K562 (cell line): ENCODE results near the gene FAM118B. TPM values are rescaled to one million over a fixed set of nuclear protein-coding genes. Genes with fewer than 3 reads are reported as not detected.

Experiments
- ATAC-seq: fragments of 200-7000 bp; cut with Tn5 transposase; 3 replicates; pipeline ENCODE4 v1.9.1; 2020; ENCODE audit warnings: moderate library complexity
- BruUV-seq: library from RNA; stranded (reverse); fragments of 400-500 nt; replicated peaks from 2 replicates; lab custom pipeline; 2021; lab: Mats Ljungman, UMichigan
- CTCF ChIA-PET: fragments of 300-600 bp; formaldehyde crosslinking; extraction: SDS; loops from one replicate; lab custom pipeline; 2021; ENCODE audit warnings: low intra/inter-chr PET ratio; lab: Yijun Ruan, JAX
- POLR2A ChIA-PET: fragments of 300-600, 350-650 bp; sonication (Branson Sonifier 250); formaldehyde crosslinking; extraction: SDS; loops from one replicate; lab custom pipeline; 2021; ENCODE audit warnings: antibody characterized with exemption, inconsistent platforms; lab: Yijun Ruan, JAX
- DNase-seq, 4 experiments: peaks; one replicate each; pipeline versions ENCODE4 v3.0.0 to v3.0.0-alpha.2; 2011 to 2018; ENCODE audit warnings: low spot score in 3 of 4, mixed read lengths in 3 of 4; ENCODE audit errors: extremely low read depth in 1 of 4
- FAIRE-seq: peaks from 2 replicates; lab custom pipeline; 2011; peaks lifted over from hg19 to GRCh38; lab: Jason Lieb, UNC
- H2AFZ ChIP-seq: 2 replicates; pipeline ENCODE4 v1.6.0; 2011; ENCODE audit warnings: low read depth, low read length, control low read depth, inconsistent platforms
- H3K27ac ChIP-seq: fragments of 200-600 bp; 3 replicates; pipeline ENCODE4 v1.8.0; 2011; ENCODE audit warnings: low read depth, mild to moderate bottlenecking, control low read depth, inconsistent platforms, low read length, moderate library complexity, mixed read lengths; ENCODE audit errors: extremely low read depth
- H3K27me3 ChIP-seq, 2 experiments: fragments of 300-600 bp in 1 of 2; 2 replicates in 1 of 2; 3 replicates in 1 of 2; pipeline versions ENCODE4 v1.6.0 to v1.8.0; 2011; ENCODE audit warnings: inconsistent platforms in 2 of 2, low read length in 2 of 2, mild to moderate bottlenecking in 1 of 2, mixed read lengths in 1 of 2, moderate library complexity in 1 of 2; ENCODE audit not compliant: control insufficient read depth in 2 of 2, insufficient read depth in 2 of 2
- H3K36me3 ChIP-seq: fragments of 300-600 bp; 3 replicates; pipeline ENCODE4 v1.8.0; 2011; ENCODE audit warnings: mild to moderate bottlenecking, low read length, inconsistent platforms; ENCODE audit not compliant: control insufficient read depth, insufficient read depth
- H3K4me1 ChIP-seq, 2 experiments: fragments of 200-600 bp in 1 of 2; replicated peaks in 1 of 2; 2 replicates in 1 of 2; 3 replicates in 1 of 2; pipeline versions ENCODE4 v1.5.1 to v1.8.0; 2011; ENCODE audit warnings: inconsistent platforms in 2 of 2, low read length in 2 of 2, mild to moderate bottlenecking in 1 of 2, mixed read lengths in 1 of 2, moderate library complexity in 1 of 2; ENCODE audit not compliant: control insufficient read depth in 2 of 2, insufficient read depth in 2 of 2
- H3K4me2 ChIP-seq: 2 replicates; pipeline ENCODE4 v1.6.1; 2011; ENCODE audit warnings: low read length, control low read depth, inconsistent platforms, mixed read lengths; ENCODE audit not compliant: insufficient read depth
- H3K4me3 ChIP-seq: fragments of 200-600 bp; sonication (generic), shearing (Covaris generic); 2 replicates; pipeline ENCODE4 v1.5.1; 2016; ENCODE audit warnings: control low read depth, inconsistent platforms
- H3K79me2 ChIP-seq: fragments of 200-600 bp; 3 replicates; pipeline ENCODE4 v1.8.0; 2011; ENCODE audit warnings: low read length, inconsistent platforms; ENCODE audit not compliant: control insufficient read depth, insufficient read depth
- H3K9ac ChIP-seq, 2 experiments: 2 replicates each; pipeline versions ENCODE4 v1.6.0 to v1.6.1; 2011; ENCODE audit warnings: low read depth in 2 of 2, low read length in 2 of 2, control low read depth in 1 of 2, inconsistent platforms in 1 of 2, mild to moderate bottlenecking in 1 of 2, mixed read lengths in 1 of 2; ENCODE audit not compliant: insufficient read depth in 1 of 2
- H3K9me1 ChIP-seq: one replicate; pipeline ENCODE4 v1.6.0; 2011; ENCODE audit warnings: inconsistent platforms, mild to moderate bottlenecking, low read length, moderate library complexity; ENCODE audit not compliant: control insufficient read depth, insufficient read depth
- H3K9me3 ChIP-seq: replicated peaks from 2 replicates; pipeline ENCODE4 v1.5.1; 2011; ENCODE audit warnings: low read depth, low read length, inconsistent platforms; ENCODE audit not compliant: control insufficient read depth, insufficient read depth
- H4K20me1 ChIP-seq: replicated peaks from 2 replicates; pipeline ENCODE4 v1.6.1; 2011; ENCODE audit warnings: low read length, inconsistent platforms, mixed read lengths; ENCODE audit not compliant: control insufficient read depth, insufficient read depth
- CUX1 ChIP-seq: fragments of 200-800 bp; sonication (Bioruptor generic); IDR thresholded peaks from 2 replicates; pipeline ENCODE4 v1.6.1; 2016; ENCODE audit warnings: missing genetic modification characterization, missing compliant biosample characterization
- GABPA ChIP-seq: fragments of 200-800 bp; sonication (Bioruptor generic); conservative IDR thresholded peaks from 2 replicates; pipeline ENCODE4 v1.6.1; 2016; ENCODE audit warnings: low read depth, missing genetic modification characterization, missing compliant biosample characterization
- GATAD2B ChIP-seq: fragments of 450-650 bp; IDR thresholded peaks from 2 replicates; pipeline ENCODE4 v1.6.1; 2017; ENCODE audit warnings: mild to moderate bottlenecking, borderline replicate concordance
- HES1 ChIP-seq: fragments of 450-650 bp; IDR thresholded peaks from 2 replicates; pipeline ENCODE4 v1.6.1; 2016; ENCODE audit warnings: low read depth, mild to moderate bottlenecking, moderate library complexity
- NR0B1 ChIP-seq: fragments of 450-650 bp; IDR thresholded peaks from one replicate; pipeline ENCODE4 v1.6.1; 2018; ENCODE audit warnings: mild to moderate bottlenecking, moderate library complexity; ENCODE audit not compliant: partially characterized antibody
- NR2C1 ChIP-seq, 2 experiments: fragments of 450-650 bp; IDR thresholded peaks; 2 replicates each; pipeline ENCODE4 v1.6.1; 2017; ENCODE audit warnings: mild to moderate bottlenecking in 2 of 2, antibody characterized with exemption in 1 of 2, inconsistent platforms in 1 of 2, missing compliant biosample characterization in 1 of 2, missing genetic modification characterization in 1 of 2
- NR2C2 ChIP-seq, 2 experiments: fragments of 200-800 bp in 1 of 2; sonication (Bioruptor generic) in 1 of 2; sonication (generic) in 1 of 2; formaldehyde crosslinking in 1 of 2; IDR thresholded peaks; 2 replicates each; pipeline versions ENCODE4 v1.6.1 to v1.8.0; 2016 to 2022; ENCODE audit warnings: mild to moderate bottlenecking in 1 of 2, missing compliant biosample characterization in 1 of 2, missing genetic modification characterization in 1 of 2, missing genetic modification reagents in 1 of 2
- TAF9B ChIP-seq: fragments of 450-650 bp; IDR thresholded peaks from 2 replicates; pipeline ENCODE4 v1.6.1; 2018; ENCODE audit warnings: mild to moderate bottlenecking; ENCODE audit not compliant: partially characterized antibody
- YBX1 ChIP-seq: fragments of 450-650 bp; IDR thresholded peaks from 2 replicates; pipeline ENCODE4 v1.7.1; 2016; ENCODE audit warnings: mild to moderate bottlenecking
- ZNF184 ChIP-seq: sonication (generic); formaldehyde crosslinking; IDR thresholded peaks from 2 replicates; pipeline ENCODE4 v1.5.0; 2020; ENCODE audit warnings: missing genetic modification reagents
- ZNF197 ChIP-seq: fragments of 200-800 bp; sonication (Bioruptor generic); IDR thresholded peaks from 2 replicates; pipeline ENCODE4 v1.6.1; 2016; ENCODE audit warnings: low read depth, missing genetic modification characterization, missing compliant biosample characterization
- ZNF23 ChIP-seq: fragments of 250-450 bp; sonication (Bioruptor Pico); IDR thresholded peaks from 2 replicates; pipeline ENCODE4 v1.4.0; 2020; ENCODE audit warnings: mild to moderate bottlenecking
- ZNF324 ChIP-seq: fragments of 250-450 bp; sonication (Bioruptor Pico); IDR thresholded peaks from 2 replicates; pipeline ENCODE4 v1.4.0; 2020; ENCODE audit warnings: mild to moderate bottlenecking
- ZNF41 ChIP-seq: fragments of 250-450 bp; sonication (Bioruptor Pico); conservative IDR thresholded peaks from 2 replicates; pipeline ENCODE4 v1.4.0; 2020; ENCODE audit warnings: mild to moderate bottlenecking
- ZNF780A ChIP-seq: fragments of 250-450 bp; sonication (Bioruptor Pico); IDR thresholded peaks from 2 replicates; pipeline ENCODE4 v1.5.0; 2021; ENCODE audit warnings: mild to moderate bottlenecking
- WGBS: fragments of 100-300 bp; shearing (Covaris generic); methylation state at CpG from one replicate; pipeline ENCODE4 v1.1.6; 2016; ENCODE audit warnings: low coverage, mixed read lengths; ENCODE audit not compliant: insufficient coverage; ENCODE audit errors: missing lambda C conversion rate; 5-methylcytosine and 5-hydroxymethylcytosine counted together
- in situ Hi-C: fragments of 300-500 bp; cut with MboI; formaldehyde crosslinking; loops from 4 replicates; pipeline ENCODE4 v1.15.0; 2018; ENCODE audit warnings: inconsistent platforms, mixed read lengths
- intact Hi-C: fragments of 100-400 bp; cut with micrococcal nuclease; formaldehyde crosslinking; loops from 2 replicates; pipeline ENCODE4 v1.14.2; 2022
- polyA plus RNA-seq, 8 experiments: library from polyadenylated mRNA; depleted of rRNA in 4 of 8; stranded (reverse) in 5 of 8; unstranded in 3 of 8; fragments of >200 nt; fragmentation: Nextera tagmentation in 2 of 8; fragmentation: Illumina TruSeq in 1 of 8; extraction: Ambion mirVana in 2 of 8; extraction: Trizol in 1 of 8; gene quantifications; 2 replicates each; pipeline versions ENCODE4 v1.2.1 to v1.2.3, GENCODE V29; 2011 to 2014; ENCODE audit warnings: inconsistent platforms in 1 of 8, missing spikeins in 1 of 8
- total RNA-seq, 7 experiments: library from RNA; depleted of rRNA in 6 of 7; stranded (reverse); fragments of >200 nt in 6 of 7; fragmentation: Illumina TruSeq in 2 of 7; extraction: Trizol in 2 of 7; gene quantifications; 2 replicates each; pipeline versions ENCODE4 v1.2.1 to v1.2.3, GENCODE V29; 2011 to 2021; ENCODE audit warnings: low replicate concordance in 1 of 7

FAM118B gene
- total and polyA plus RNA-seq, 9 of the 15 experiments (the other 6 are each of a cell fraction or from before 2014, with no cell fraction given), result 12.0 to 49.0 (median 22.1) TPM

- Histone ChIP-seq H3K27ac (no peak overlapping the region), H3K79me2 (no peaks in the 10 kb centered on the region), H3K9ac (no peak overlapping the region), H3K36me3 (no peaks in the 10 kb centered on the region), H2AFZ (no peak overlapping the region), H3K4me3 (no peak overlapping the region), H3K27me3 (peaks cover 50 to 68% of the 10 kb centered on the region in 2 experiments), H3K4me1 (no peaks in the 10 kb centered on the region)
- no peak for DNase-seq
- FAIRE-seq, result no peak
- WGBS, result 0% methylated on average over 8 of the region's 8 CpGs
- no peak for ATAC-seq
- intact Hi-C loops, result no loop called here
- CTCF ChIA-PET, result no interaction called here
- no TSS peak for BruUV-seq
- in situ Hi-C loops, result no loop called here
- TF ChIP-seq ZNF23, result no peak
- TF ChIP-seq ZNF41 (CRISPR knock-in tag), result no peak
- no peak for TF ChIP-seq NR2C2 (CRISPR knock-in tag; IDR thresholded peaks at IDR 0.05)
- peak; percentile 89 for TF ChIP-seq NR2C2 (tag; IDR thresholded peaks at IDR 0.05)
- TF ChIP-seq ZNF197 (CRISPR knock-in tag), result no peak
- no peak for TF ChIP-seq GATAD2B
- TF ChIP-seq CUX1 (CRISPR knock-in tag), result no peak
- no peak for TF ChIP-seq ZNF184
- no peak for TF ChIP-seq ZNF324 (CRISPR knock-in tag)
- no peak for TF ChIP-seq NR0B1
- no peak for TF ChIP-seq YBX1
- no peak for TF ChIP-seq TAF9B
- peak; percentile 69 for TF ChIP-seq GABPA (tag)
- TF ChIP-seq ZNF780A (CRISPR knock-in tag), result no peak
- TF ChIP-seq NR2C1 (IDR thresholded peaks at IDR 0.05), result no peak
- TF ChIP-seq NR2C1 (tag; IDR thresholded peaks at IDR 0.05), result 0 out of 2 replicates have a peak, but pooled peaks have one; percentile 43
- TF ChIP-seq HES1, result no peak
- TF ChIP-seq, all 486 proteins: peak for 3
- no peaks in the 10 kb centered on the region for H3K9me1 ChIP-seq
- POLR2A ChIA-PET, result no interaction called here
- 0 out of 2 replicates have a peak, but pooled peaks cover 2% of the 10 kb centered on the region for H3K9me3 ChIP-seq
- no peak overlapping the region for H3K4me2 ChIP-seq
- no peaks in the 10 kb centered on the region for H4K20me1 ChIP-seq
Observed at GRCh38 chr11:126172596-126173038, 39.0 kb upstream of the FAM118B start.
